Measurements from ENCODE around the gene SLC46A1. TPM values are rescaled to one million over a fixed set of nuclear protein-coding genes. Genes with fewer than 3 reads are reported as not detected.

SLC46A1 gene
- total and polyA plus RNA-seq, 10 of the 15 experiments (the other 5 are each of a cell fraction or from before 2014, with no cell fraction given), result 1.7 to 6.9 (median 4.0) TPM

GRCh38 chr17:28449859-28450258 is 43.8 kb upstream of the SLC46A1 start (continued):
- TF ChIP-seq, protein P1, sequence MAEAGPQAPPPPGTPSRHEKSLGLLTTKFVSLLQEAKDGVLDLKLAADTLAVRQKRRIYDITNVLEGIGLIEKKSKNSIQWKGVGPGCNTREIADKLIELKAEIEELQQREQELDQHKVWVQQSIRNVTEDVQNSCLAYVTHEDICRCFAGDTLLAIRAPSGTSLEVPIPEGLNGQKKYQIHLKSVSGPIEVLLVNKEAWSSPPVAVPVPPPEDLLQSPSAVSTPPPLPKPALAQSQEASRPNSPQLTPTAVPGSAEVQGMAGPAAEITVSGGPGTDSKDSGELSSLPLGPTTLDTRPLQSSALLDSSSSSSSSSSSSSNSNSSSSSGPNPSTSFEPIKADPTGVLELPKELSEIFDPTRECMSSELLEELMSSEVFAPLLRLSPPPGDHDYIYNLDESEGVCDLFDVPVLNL (IDR thresholded peaks at IDR 0.05; ENCODE audit: low read depth, low read length), result no peak

DNA sequence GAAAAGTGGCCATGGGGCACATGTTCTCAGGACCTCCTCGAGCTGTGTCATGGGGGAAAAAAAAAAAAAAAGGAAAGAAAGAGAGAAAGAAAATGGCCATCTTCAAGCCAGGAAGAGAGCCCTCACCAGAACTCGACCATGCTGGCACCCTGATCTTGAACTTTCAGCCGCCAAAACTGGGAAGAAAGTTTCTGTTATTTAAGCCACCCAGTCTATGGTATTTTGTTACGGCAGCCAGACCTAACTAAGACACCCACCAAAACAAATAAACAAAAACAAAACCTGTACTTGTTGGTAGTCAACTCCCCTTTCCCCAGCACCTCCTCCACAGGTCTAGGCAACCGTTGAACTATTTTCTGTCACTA is 41.4 kb upstream of the SLC46A1 start:
- no peak for FAIRE-seq
- Histone ChIP-seq H3K4me3 (no peak overlapping the region), H4K20me1 (ENCODE audit: control insufficient read depth, insufficient read depth) (no peaks in the 10 kb centered on the region), H3K9me3 (replicated peaks; ENCODE audit: control insufficient read depth, insufficient read depth, low read length) (no peaks in the 10 kb centered on the region), H3K27me3 (replicated peaks in 1 of 2; ENCODE audit: control insufficient read depth in 2 of 2, insufficient read depth in 2 of 2, low read length in 1 of 2) (no peaks in the 10 kb centered on the region), H2AFZ (ENCODE audit: control insufficient read depth, low read depth, low read length) (no peak overlapping the region), H3K9ac (ENCODE audit: control insufficient read depth, insufficient read depth, low read length) (no peak overlapping the region), H3K4me1 (ENCODE audit: control insufficient read depth, insufficient read depth, low read length) (no peaks in the 10 kb centered on the region), H3K27ac (ENCODE audit: control insufficient read depth, insufficient read depth) (no peak overlapping the region), H3K4me2 (ENCODE audit: control insufficient read depth, insufficient read depth) (no peak overlapping the region), H3K79me2 (ENCODE audit: control insufficient read depth, insufficient read depth, low read length) (no peaks in the 10 kb centered on the region), H3K36me3 (ENCODE audit: control insufficient read depth in 2 of 2, insufficient read depth in 2 of 2, low read length in 1 of 2) (no peaks in the 10 kb centered on the region)
- in situ Hi-C loops (cut with MboI), result no loop called here
- SMC1A ChIA-PET (ENCODE audit: uncharacterized antibody, unreplicated experiment), result no interaction called here
- TF ChIP-seq CEBPB (IDR thresholded peaks at IDR 0.05; ENCODE audit: borderline replicate concordance in 1 of 2, low read depth in 2 of 2, low read length in 2 of 2) (no peak), YY1 (IDR thresholded peaks at IDR 0.05; ENCODE audit: low read depth, low read length) (no peak), CHD1 (IDR thresholded peaks at IDR 0.05; ENCODE audit: low read depth, low read length) (no peak), BCLAF1 (IDR thresholded peaks at IDR 0.05) (no peak), FOXK2 (IDR thresholded peaks at IDR 0.05) (no peak), SKIL (IDR thresholded peaks at IDR 0.05; ENCODE audit: low read depth, poor library complexity, severe bottlenecking) (no peak), SPI1 (IDR thresholded peaks at IDR 0.05; ENCODE audit: borderline replicate concordance, insufficient read depth, low read depth, low read length) (no peak), MEF2A (IDR thresholded peaks at IDR 0.05; ENCODE audit: insufficient read depth, low read depth, low read length) (no peak), ZNF274 (IDR thresholded peaks at IDR 0.05; ENCODE audit: insufficient read depth, insufficient read length) (no peak), YBX1 (IDR thresholded peaks at IDR 0.05) (no peak), TCF7 (IDR thresholded peaks at IDR 0.05; ENCODE audit: borderline replicate concordance) (no peak), CREM (IDR thresholded peaks at IDR 0.05; ENCODE audit: low read depth) (no peak), NFIC (IDR thresholded peaks at IDR 0.05; ENCODE audit: low read depth, low read length) (no peak), KAT2A (conservative IDR thresholded peaks at IDR 0.05; ENCODE audit: control insufficient read depth, low read depth, low read length) (no peak), ELK1 (IDR thresholded peaks at IDR 0.05; ENCODE audit: low read depth, low read length) (no peak), RBBP5 (conservative IDR thresholded peaks at IDR 0.05) (no peak)
- intact Hi-C loops (cut with micrococcal nuclease; ENCODE audit: unreplicated experiment), result loop anchor here (10.0 kb wide), 1 partner anchor 97 kb away; no protein-coding TSS in a partner anchor
- DNase-seq (ENCODE audit: low read depth, low spot score), result no peak
- POLR2A ChIA-PET, result no interaction called here
- 46% methylated on average over 4 of the region's 5 CpGs for WGBS (ENCODE audit: insufficient coverage, insufficient replicate concordance, low lambda C conversion rate, missing lambda C conversion rate)
- RAD21 ChIA-PET (ENCODE audit: unreplicated experiment), result no interaction called here
- no peak for ATAC-seq
- no TSS peak for BruUV-seq (replicated peaks)
- CTCF ChIA-PET, result no interaction called here
